CD14-positive monocyte (primary cell): ENCODE measurements around the gene CHL1. TPM values are rescaled to one million over a fixed set of nuclear protein-coding genes. Genes with fewer than 3 reads are reported as not detected.

Experiments used
- DNase-seq, 3 donors: peaks; one replicate each; pipeline ENCODE4 v3.0.0-alpha.2; 2011 to 2022
- H2AFZ ChIP-seq: 2 replicates; pipeline ENCODE4 v1.6.0; 2012; ENCODE audit warnings: mild to moderate bottlenecking, low read depth, low read length, inconsistent platforms; ENCODE audit not compliant: insufficient read depth, poor library complexity, severe bottlenecking
- H3K27ac ChIP-seq, 2 donors: 1 replicate in 1 of 2; 2 replicates in 1 of 2; pipeline ENCODE4 v1.5.1; 2012 to 2013; ENCODE audit warnings: low read length in 2 of 2, control low read depth in 1 of 2, inconsistent platforms in 1 of 2, low read depth in 1 of 2, mild to moderate bottlenecking in 1 of 2
- H3K27me3 ChIP-seq, 2 donors: one replicate each; pipeline versions ENCODE4 v1.6.0 to v1.6.1; 2011 to 2013; ENCODE audit warnings: low read length in 2 of 2; ENCODE audit not compliant: control insufficient read depth in 2 of 2, insufficient read depth in 2 of 2
- H3K36me3 ChIP-seq, 2 donors: replicated peaks in 1 of 2; 1 replicate in 1 of 2; 2 replicates in 1 of 2; pipeline versions ENCODE4 v1.5.1 to v1.6.1; 2012 to 2013; ENCODE audit warnings: low read length in 2 of 2, control low read depth in 1 of 2, inconsistent platforms in 1 of 2, mild to moderate bottlenecking in 1 of 2; ENCODE audit not compliant: insufficient read depth in 2 of 2, control insufficient read depth in 1 of 2
- H3K4me1 ChIP-seq, 2 donors: 1 replicate in 1 of 2; 2 replicates in 1 of 2; pipeline versions ENCODE4 v1.5.1 to v1.6.1; 2012 to 2013; ENCODE audit warnings: low read length in 2 of 2, control low read depth in 1 of 2, inconsistent platforms in 1 of 2, mild to moderate bottlenecking in 1 of 2, moderate library complexity in 1 of 2; ENCODE audit not compliant: insufficient read depth in 2 of 2, control insufficient read depth in 1 of 2
- H3K4me2 ChIP-seq: replicated peaks from 2 replicates; pipeline ENCODE3; 2012; ENCODE audit warnings: low read length, moderate library complexity, mild to moderate bottlenecking; ENCODE audit not compliant: poor library complexity, severe bottlenecking; ENCODE audit errors: extremely low read depth
- H3K4me3 ChIP-seq, 3 experiments: fragments of 200-600 bp in 1 of 3; sonication (generic) in 1 of 3; replicated peaks in 1 of 3; 1 replicate in 2 of 3; 2 replicates in 1 of 3; pipeline ENCODE4 v1.5.1; 2011 to 2013; ENCODE audit warnings: low read length in 3 of 3, mild to moderate bottlenecking in 3 of 3, control low read depth in 2 of 3, low read depth in 2 of 3, inconsistent platforms in 1 of 3, moderate library complexity in 1 of 3
- H3K79me2 ChIP-seq: 2 replicates; pipeline ENCODE4 v1.6.0; 2012; ENCODE audit warnings: mild to moderate bottlenecking, control low read depth, inconsistent platforms, low read length, moderate library complexity; ENCODE audit not compliant: insufficient read depth
- H3K9ac ChIP-seq: 2 replicates; pipeline ENCODE4 v1.6.0; 2017; ENCODE audit warnings: low read length, mild to moderate bottlenecking; ENCODE audit not compliant: insufficient read depth, poor library complexity, severe bottlenecking
- H3K9me3 ChIP-seq, 2 donors: replicated peaks in 1 of 2; 1 replicate in 1 of 2; 2 replicates in 1 of 2; pipeline versions ENCODE4 v1.5.1 to v1.6.1; 2012 to 2013; ENCODE audit warnings: low read length in 2 of 2, control low read depth in 1 of 2; ENCODE audit not compliant: control insufficient read depth in 1 of 2, insufficient read depth in 1 of 2
- H4K20me1 ChIP-seq: 2 replicates; pipeline ENCODE4 v1.6.0; 2012; ENCODE audit warnings: mild to moderate bottlenecking, low read length, control low read depth, moderate library complexity; ENCODE audit not compliant: insufficient read depth
- H3K27ac Mint-ChIP-seq, 7 donors: one replicate each; pipeline ENCODE4 v1.8.0; 2020; ENCODE audit warnings: mild to moderate bottlenecking in 7 of 7, mixed read lengths in 7 of 7, moderate library complexity in 6 of 7, inconsistent platforms in 2 of 7
- H3K27me3 Mint-ChIP-seq, 3 donors: one replicate each; pipeline ENCODE4 v1.8.0; 2021 to 2022; ENCODE audit warnings: low read depth in 3 of 3, mild to moderate bottlenecking in 3 of 3, mixed read lengths in 3 of 3, moderate library complexity in 3 of 3, inconsistent platforms in 1 of 3
- H3K36me3 Mint-ChIP-seq, 2 donors: one replicate each; pipeline ENCODE4 v1.8.0; 2020; ENCODE audit warnings: mixed read lengths in 2 of 2, inconsistent platforms in 1 of 2, mild to moderate bottlenecking in 1 of 2
- H3K4me1 Mint-ChIP-seq: one replicate; pipeline ENCODE4 v1.8.0; 2020; ENCODE audit warnings: mild to moderate bottlenecking, mixed read lengths
- H3K4me3 Mint-ChIP-seq, 2 donors: one replicate each; pipeline ENCODE4 v1.8.0; 2020; ENCODE audit warnings: mild to moderate bottlenecking in 2 of 2, mixed read lengths in 2 of 2, moderate library complexity in 1 of 2
- H3K9me3 Mint-ChIP-seq, 7 donors: one replicate each; pipeline ENCODE4 v1.8.0; 2020 to 2022; ENCODE audit warnings: mixed read lengths in 7 of 7, mild to moderate bottlenecking in 6 of 7, moderate library complexity in 6 of 7, inconsistent platforms in 2 of 7
- CTCF ChIP-seq: fragments of 200-600 bp; IDR thresholded peaks from one replicate; pipeline ENCODE4 v1.8.0; 2022; ENCODE audit warnings: antibody characterized with exemption, mild to moderate bottlenecking
- WGBS: methylation state at CpG from one replicate; pipeline ENCODE4 v1.1.5; 2013; ENCODE audit warnings: missing lambda C conversion rate; ENCODE audit not compliant: insufficient coverage; 5-methylcytosine and 5-hydroxymethylcytosine counted together
- intact Hi-C, 2 donors: fragments of 100-400 bp; cut with micrococcal nuclease; formaldehyde crosslinking; loops; one replicate each; pipeline versions ENCODE4 v1.15.0 to v1.15.1; 2023
- polyA plus RNA-seq, 3 donors: library from polyadenylated mRNA; depleted of rRNA in 1 of 3; unstranded in 2 of 3; stranded (reverse) in 1 of 3; fragments of 300-500 nt in 2 of 3; fragments of >200 nt in 1 of 3; fragmentation: Illumina TruSeq in 2 of 3; gene quantifications; 1 replicate in 2 of 3; 2 replicates in 1 of 3; pipeline ENCODE4 v1.2.3, GENCODE V29; 2012 to 2021

Gene CHL1
- polyA plus RNA-seq, 3 donors = not detected

- Mint-ChIP-seq H3K36me3 (no peaks in the 10 kb centered on the region), H3K4me1 (no peaks in the 10 kb centered on the region), H3K27ac (no peak overlapping the region), H3K4me3 (no peak overlapping the region), H3K9me3 (peaks cover 0 to 8% (median 0%) of the 10 kb centered on the region in 7 donors), H3K27me3 (peaks cover 0 to 2% (median 0%) of the 10 kb centered on the region in 3 donors)
- no peaks in the 10 kb centered on the region for H3K36me3 ChIP-seq
- H3K79me2 ChIP-seq = no peaks in the 10 kb centered on the region
- no peak overlapping the region for H3K27ac ChIP-seq
- no peak for DNase-seq
- H3K4me3 ChIP-seq = no peak overlapping the region
- no peaks in the 10 kb centered on the region for H3K4me1 ChIP-seq
- WGBS = no CpG with 5 or more reads among the region's 8 CpGs
- H3K27me3 ChIP-seq = no peaks in the 10 kb centered on the region
- H3K9ac ChIP-seq = no peak overlapping the region
- intact Hi-C loops = no loop called here
- H3K4me2 ChIP-seq = no peak overlapping the region
- no peaks in the 10 kb centered on the region for H4K20me1 ChIP-seq
- H3K9me3 ChIP-seq = no peaks in the 10 kb centered on the region
- no peak overlapping the region for H2AFZ ChIP-seq
- TF ChIP-seq CTCF = no peak
These were observed 97.5 kb downstream of the CHL1 start for GRCh38 chr3:294096-294495.

GRCh38 chr3:294581-294980 is 98.0 kb downstream of the CHL1 start:
- H3K27me3 ChIP-seq = no peaks in the 10 kb centered on the region
- no peak for DNase-seq
- no peaks in the 10 kb centered on the region for H3K4me1 ChIP-seq
- no peak overlapping the region for H3K9ac ChIP-seq
- H3K36me3 ChIP-seq = no peaks in the 10 kb centered on the region
- Mint-ChIP-seq H3K27ac (no peak overlapping the region), H3K9me3 (peaks cover 0 to 8% (median 0%) of the 10 kb centered on the region in 7 donors), H3K27me3 (peaks cover 0 to 2% (median 0%) of the 10 kb centered on the region in 3 donors), H3K36me3 (no peaks in the 10 kb centered on the region), H3K4me1 (no peaks in the 10 kb centered on the region), H3K4me3 (no peak overlapping the region)
- no peak for TF ChIP-seq CTCF
- no peaks in the 10 kb centered on the region for H3K9me3 ChIP-seq
- H3K4me3 ChIP-seq = no peak overlapping the region
- WGBS = no CpG with 5 or more reads among the region's 2 CpGs
- H3K4me2 ChIP-seq = no peak overlapping the region
- H4K20me1 ChIP-seq = no peaks in the 10 kb centered on the region
- H3K79me2 ChIP-seq = no peaks in the 10 kb centered on the region
- no peak overlapping the region for H2AFZ ChIP-seq
- H3K27ac ChIP-seq = no peak overlapping the region
- intact Hi-C loops = no loop called here
